Measurements from ENCODE around the gene DCLK3. TPM values are rescaled to one million over a fixed set of nuclear protein-coding genes. Genes with fewer than 3 reads are reported as not detected.

DCLK3 gene
- total and polyA plus RNA-seq, 10 of the 15 experiments (the other 5 are each of a cell fraction or from before 2014, with no cell fraction given), result not detected

DNA sequence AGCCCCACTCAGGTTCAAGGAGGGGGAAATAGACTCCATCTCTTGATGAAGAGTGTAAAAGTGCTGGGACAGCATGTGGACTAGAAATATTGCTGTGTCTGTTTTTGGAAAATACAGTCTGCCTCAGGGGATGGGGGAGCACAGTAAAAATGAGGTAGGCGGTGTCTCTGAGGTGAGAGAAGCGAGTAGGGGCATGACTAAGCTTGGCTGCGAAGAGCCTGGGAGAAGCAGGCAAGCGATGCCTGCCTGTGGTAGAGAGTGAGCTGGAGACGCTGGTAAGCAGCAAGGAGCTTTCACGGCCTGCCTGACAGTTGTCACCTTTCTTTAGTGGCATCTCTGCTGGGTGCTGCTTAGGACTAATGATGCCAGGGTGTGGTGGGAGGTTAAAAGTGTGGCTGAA, 49.0 kb upstream of the DCLK3 start:
- H3K4me3 ChIP-seq, result no peak overlapping the region
- intact Hi-C loops (cut with micrococcal nuclease; ENCODE audit: unreplicated experiment) (no loop called here), in situ Hi-C loops (cut with MboI) (no loop called here)
- H3K27ac ChIP-seq (ENCODE audit: control insufficient read depth, insufficient read depth), result no peak overlapping the region
- H3K4me2 ChIP-seq (ENCODE audit: control insufficient read depth, insufficient read depth), result no peak overlapping the region
- H3K79me2 ChIP-seq (ENCODE audit: control insufficient read depth, insufficient read depth, low read length), result no peaks in the 10 kb centered on the region
- TF ChIP-seq EED (IDR thresholded peaks at IDR 0.05; ENCODE audit: low read depth) (no peak), BACH1 (IDR thresholded peaks at IDR 0.05; ENCODE audit: borderline replicate concordance) (no peak), USF1 (IDR thresholded peaks at IDR 0.05; ENCODE audit: borderline replicate concordance, extremely low read length, insufficient read depth, low read depth, low read length) (no peak), SIX5 (IDR thresholded peaks at IDR 0.05; ENCODE audit: low read depth, low read length, severe bottlenecking) (no peak), SREBF1 (IDR thresholded peaks at IDR 0.05; ENCODE audit: low read length) (no peak), PAX5 (IDR thresholded peaks at IDR 0.05; ENCODE audit: borderline replicate concordance, low read depth, low read length) (no peak), SIN3A (IDR thresholded peaks at IDR 0.05; ENCODE audit: low read depth, low read length) (no peak), RAD21 (IDR thresholded peaks at IDR 0.05; ENCODE audit: insufficient read depth, low read depth, low read length) (no peak), IRF4 (IDR thresholded peaks at IDR 0.05; ENCODE audit: low read depth, low read length) (no peak), CBX5 (IDR thresholded peaks at IDR 0.05; ENCODE audit: low read depth) (no peak), IKZF2 (IDR thresholded peaks at IDR 0.05) (no peak)
- H3K27me3 ChIP-seq (replicated peaks in 1 of 2; ENCODE audit: control insufficient read depth in 2 of 2, insufficient read depth in 2 of 2, low read length in 1 of 2), result peaks cover 0 to 4% of the 10 kb centered on the region in 2 experiments; a peak in 1 of 4 replicates
- FAIRE-seq, result no peak
- POLR2A ChIA-PET, result no interaction called here
- RAD21 ChIA-PET (ENCODE audit: unreplicated experiment), result no interaction called here
- DNase-seq (ENCODE audit: low read depth, low spot score), result no peak
- no peaks in the 10 kb centered on the region for H3K36me3 ChIP-seq (ENCODE audit: control insufficient read depth in 2 of 2, insufficient read depth in 2 of 2, low read length in 1 of 2)
- no TSS peak for BruUV-seq (replicated peaks)
- WGBS (ENCODE audit: insufficient coverage, insufficient replicate concordance, low lambda C conversion rate, missing lambda C conversion rate), result 61% methylated on average over 6 of the region's 6 CpGs
- H3K9ac ChIP-seq (ENCODE audit: control insufficient read depth, insufficient read depth, low read length), result no peak overlapping the region
- H3K4me1 ChIP-seq (ENCODE audit: control insufficient read depth, insufficient read depth, low read length), result no peaks in the 10 kb centered on the region
- no peaks in the 10 kb centered on the region for H4K20me1 ChIP-seq (ENCODE audit: control insufficient read depth, insufficient read depth)
- CTCF ChIA-PET, result interaction anchor here (1.7 kb wide), 1 partner anchor 55 kb away, joined by 5 read pairs; no protein-coding TSS in a partner anchor
- no peak for ATAC-seq
- H3K9me3 ChIP-seq (replicated peaks; ENCODE audit: control insufficient read depth, insufficient read depth, low read length), result no peaks in the 10 kb centered on the region
- SMC1A ChIA-PET (ENCODE audit: uncharacterized antibody, unreplicated experiment), result interaction anchor here (0.5 to 1.2 kb wide), 2 partner anchors 37 to 147 kb away, joined by 3 read pairs; no protein-coding TSS in a partner anchor
- no peak overlapping the region for H2AFZ ChIP-seq (ENCODE audit: control insufficient read depth, low read depth, low read length)
